Retina (tissue), 1 donor: ENCODE data around the gene SHC4.
"Not testable (repeated sequence)": the region's sequence is repeated elsewhere in the genome, so short reads cannot be mapped to it uniquely, and the experiment has no call there.

ENCODE experiments used
- DNase-seq: peaks from one replicate; pipeline ENCODE4 v3.0.0-alpha.2; 2016

Gene SHC4

DNA sequence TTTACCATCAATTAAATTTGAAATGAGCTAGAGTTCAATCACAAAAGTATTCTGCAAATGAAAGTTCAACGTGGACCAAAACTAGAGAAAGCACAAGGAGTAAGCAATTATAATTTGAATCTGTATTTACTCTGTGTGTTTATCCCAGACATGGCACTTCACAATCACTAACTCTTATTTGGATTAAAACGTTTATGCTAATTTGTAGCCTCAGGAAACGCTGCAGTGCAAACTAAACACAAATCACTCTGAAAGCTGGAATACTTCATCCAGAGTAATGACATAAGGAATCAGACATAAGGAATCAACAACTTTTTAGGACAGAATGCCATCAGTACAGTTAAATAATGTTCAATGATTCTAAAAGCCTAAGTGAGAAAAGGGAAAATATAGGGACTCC, 171.3 kb downstream of the SHC4 start:
- no peak for DNase-seq

DNA sequence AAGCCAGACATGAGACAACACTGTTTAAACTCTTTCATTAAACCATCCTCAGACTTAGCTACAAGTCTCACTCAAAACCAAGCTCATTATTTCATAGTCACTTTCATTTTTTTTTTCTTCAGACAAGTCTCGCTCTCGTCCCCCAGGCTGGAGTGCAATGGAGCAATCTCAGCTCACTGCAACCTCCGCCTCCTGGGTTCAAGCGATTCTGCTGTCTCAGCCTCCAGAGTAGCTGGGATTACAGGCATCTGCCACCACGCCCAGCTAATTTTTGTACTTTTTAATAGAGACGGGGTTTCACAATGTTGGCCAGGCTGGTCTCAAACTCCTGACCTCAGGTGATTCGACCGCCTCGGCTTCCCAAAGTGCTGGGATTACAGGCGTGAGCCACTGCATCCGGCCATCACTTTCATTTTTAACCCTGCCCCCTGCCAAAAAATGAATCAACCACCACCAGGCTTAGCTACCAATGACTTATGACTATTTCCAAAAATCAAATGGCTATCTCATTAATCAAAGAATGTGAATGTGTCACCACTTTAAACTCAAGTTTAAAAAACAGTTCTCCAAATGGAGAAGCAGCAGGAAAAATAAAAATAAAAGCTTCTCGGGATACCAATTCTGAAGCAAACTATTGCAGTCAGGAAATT, 173.1 kb downstream of the SHC4 start:
- not testable (repeated sequence) for DNase-seq

DNA sequence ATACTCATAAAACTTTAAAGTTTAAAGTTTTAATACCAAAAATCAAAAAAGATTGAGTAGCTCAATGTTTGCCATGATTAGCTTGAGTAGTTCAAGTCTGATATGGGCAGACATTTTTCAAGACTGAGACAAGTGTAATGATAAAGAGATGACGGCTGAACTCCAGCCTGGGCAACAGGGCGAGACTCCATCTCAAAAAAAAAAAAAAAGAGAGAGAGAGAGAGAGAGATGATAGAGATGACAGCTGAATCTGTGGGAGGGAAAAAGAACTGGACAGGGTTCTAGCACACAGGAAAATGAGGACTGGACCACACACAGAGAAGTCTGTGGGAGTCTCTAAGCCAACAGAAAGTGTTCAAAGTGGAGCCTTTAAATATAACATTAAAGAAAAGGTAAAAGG, 178.0 kb downstream of the SHC4 start:
- DNase-seq = no peak

DNA sequence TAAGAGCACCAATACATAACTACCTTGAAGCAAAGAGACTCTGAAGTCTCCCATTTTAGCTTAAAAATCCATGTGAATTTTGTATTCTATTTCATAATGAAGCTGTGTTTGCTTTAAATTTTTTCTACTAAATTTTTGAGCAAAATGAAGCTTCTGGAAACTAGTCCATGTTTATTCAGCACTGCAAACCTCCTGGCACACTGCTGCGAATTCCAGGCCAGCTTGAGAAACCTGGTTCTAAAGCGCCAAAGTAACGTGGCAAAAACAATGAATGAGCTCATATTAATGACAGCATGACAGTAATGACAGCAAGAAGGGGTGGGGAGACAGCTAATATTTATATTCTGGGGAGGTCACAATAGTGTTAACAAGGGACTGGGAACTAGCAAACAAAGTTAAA, 178.5 kb downstream of the SHC4 start:
- DNase-seq = no peak

DNA sequence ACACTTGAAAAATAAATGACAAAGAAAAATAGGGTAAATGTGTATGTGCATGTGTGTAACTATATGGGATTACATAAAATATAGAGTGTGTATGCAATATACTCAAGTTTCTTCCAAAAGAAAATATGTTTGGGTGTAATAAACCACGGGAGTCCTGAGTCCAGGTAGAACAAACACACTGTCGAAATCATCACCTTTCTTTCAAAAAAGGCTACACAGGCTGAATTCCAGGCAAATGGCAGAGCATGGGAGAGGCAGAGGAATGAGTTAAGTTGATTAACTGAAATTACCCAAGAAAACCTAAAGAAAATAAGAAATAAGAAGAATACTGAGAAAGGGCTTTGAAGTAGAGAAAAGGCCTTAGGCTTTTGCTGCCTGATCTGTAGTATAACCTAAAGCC, 179.0 kb downstream of the SHC4 start:
- no peak for DNase-seq

DNA sequence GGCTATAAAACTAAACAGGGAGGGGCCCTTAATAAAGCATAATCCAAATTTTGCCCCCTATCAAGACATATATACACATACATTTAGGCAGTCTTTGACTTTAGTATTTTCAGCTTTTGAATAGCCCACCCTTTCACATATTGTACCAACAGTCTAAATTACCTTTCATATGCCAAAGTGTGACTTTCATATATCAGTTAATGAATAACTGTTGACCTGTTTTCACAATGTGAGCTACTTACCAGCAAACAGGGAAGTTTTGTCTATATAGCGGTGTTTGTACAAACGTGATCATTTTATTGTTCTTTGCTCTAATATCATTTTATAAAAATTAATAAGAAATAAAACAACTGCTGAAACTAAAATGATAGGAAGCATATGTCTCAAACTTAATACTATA, 180.8 kb downstream of the SHC4 start:
- DNase-seq = no peak

DNA sequence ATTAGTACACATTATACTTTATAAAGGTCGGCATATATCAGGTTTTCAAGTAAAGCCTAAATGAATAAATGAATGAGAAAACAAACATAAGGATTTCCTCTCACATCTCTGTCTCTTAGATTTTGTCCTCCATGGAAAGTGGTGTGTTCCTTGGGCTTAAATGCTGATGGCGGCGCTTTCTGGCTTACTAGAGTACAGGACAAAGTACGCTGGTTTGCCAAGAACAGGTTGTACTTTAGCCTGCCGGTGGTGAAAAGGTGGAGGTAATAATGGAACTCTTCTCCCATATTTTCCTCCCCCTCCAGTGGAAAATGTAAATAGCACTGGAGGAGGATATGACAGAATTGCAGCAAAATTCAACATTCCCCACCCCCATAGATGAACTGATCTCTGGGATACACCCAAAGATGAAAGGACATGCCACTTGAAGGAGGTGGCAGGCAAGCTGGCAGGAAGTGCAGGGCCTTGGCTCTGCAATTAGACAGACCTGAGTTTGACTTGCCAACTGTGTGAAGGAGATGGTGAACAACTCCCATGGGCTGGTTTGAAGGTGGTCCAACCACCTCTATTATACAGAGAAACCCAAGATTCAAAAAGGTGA, 182.1 kb downstream of the SHC4 start:
- DNase-seq = no peak

DNA sequence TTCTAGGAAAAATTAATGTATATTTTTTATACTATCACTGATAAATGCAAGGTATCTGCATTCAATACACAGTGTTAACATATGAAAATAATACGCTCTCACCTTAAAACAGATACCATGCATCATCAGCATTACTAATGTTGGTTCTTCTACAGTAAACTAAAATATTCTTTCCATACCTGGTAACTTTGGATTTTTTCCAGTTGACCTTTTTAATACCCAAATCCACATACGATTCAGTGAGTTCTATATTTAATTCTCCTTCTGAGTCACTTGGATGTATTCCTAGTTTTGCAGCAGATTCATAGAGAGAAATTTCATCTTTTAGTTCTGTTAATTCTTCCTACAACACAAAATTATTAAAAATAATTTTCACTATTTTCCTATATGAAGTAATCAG, 182.7 kb downstream of the SHC4 start:
- DNase-seq = no peak

DNA sequence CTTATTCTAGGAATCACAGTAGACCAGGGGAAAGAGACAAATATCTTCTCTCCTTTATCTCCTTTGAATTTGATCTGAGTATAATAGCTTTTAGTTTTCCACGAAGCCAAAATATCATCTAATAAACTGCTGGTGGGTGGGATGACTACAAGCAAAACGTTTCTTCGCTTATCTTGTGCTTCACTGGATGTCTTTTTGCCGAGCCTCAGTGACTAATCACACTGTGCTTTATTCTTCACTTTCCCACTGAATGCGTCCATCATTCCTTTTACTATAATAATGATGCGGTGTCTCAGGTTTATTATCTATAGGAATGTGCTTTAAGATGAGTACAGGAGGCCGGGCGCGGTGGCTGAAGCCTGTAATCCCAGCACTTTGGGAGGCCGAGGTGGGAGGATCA, 185.4 kb downstream of the SHC4 start:
- DNase-seq = no peak

DNA sequence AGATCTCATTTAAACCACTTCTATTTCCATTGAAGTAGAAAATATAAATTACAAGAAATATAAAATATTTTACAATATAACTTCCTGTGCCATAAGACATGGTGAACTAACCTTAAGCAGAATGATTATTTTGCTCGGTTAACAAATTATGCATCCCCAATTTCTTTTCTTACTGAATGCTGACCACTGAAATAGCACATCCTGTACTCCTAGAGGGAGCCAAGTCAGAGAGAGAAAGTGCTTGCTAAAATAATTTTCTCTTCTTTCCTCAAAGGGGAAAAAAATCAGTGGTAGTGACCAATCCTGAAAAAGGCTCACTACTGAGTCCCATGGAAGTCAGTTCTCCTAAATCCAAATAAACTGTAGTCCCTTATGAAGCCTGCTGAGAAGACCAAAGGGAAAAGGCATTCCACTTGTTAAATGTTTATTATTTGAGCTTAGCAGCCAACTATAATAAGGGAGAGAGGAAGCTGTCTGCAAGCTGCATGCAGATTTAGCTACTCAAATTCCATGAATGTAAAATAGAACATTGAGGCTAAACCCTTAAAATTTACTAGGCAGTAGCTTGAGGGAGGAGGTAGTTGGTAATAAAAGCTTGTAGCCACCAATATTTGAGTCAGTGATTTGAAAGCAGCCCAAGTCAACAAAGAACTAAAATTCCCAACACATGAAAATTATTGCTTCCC, 185.9 kb downstream of the SHC4 start:
- no peak for DNase-seq

DNA sequence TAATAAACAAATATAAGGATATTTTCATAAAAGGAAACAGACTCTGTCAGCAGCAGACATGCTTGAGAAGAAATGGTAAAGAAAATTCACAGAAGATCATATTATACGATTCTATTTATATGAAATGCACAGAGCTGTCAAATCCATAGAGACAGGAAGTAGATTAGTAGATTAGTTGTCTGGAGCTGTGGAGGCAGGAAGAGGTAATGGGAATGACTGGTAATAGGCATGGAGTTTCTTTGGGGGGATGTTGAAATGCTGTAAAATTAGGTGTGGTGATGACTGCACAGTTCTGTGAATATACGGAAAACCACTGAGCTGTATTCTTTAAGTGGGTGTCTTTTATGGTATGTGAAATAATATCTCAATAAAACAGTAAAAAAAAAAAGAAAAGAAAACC, 188.2 kb downstream of the SHC4 start:
- DNase-seq = no peak

DNA sequence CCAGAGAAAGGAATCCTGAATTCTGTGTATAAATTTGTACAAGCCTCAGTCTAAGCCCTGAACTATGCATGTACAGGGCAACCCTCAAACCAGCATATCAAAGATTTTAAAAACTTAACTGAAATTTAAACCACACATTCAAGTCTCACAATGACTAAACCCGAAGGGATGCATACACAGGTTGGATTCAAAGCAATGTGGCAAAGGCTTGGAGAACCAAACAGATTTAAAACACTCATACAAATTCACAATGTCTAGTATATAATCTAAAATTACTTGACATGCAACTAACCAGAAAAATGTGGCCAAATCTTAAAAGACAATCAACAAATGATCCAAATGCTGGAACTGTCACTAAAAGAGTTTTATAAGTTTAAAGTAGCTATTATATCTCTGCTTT, 189.2 kb downstream of the SHC4 start:
- DNase-seq = no peak
